ENCODE measurements around the gene RPS6KA6. TPM values are rescaled to one million over a fixed set of nuclear protein-coding genes. Genes with fewer than 3 reads are reported as not detected.

Gene RPS6KA6
- total and polyA plus RNA-seq, 4 experiments from 2014 or later: 0.39 to 0.55 TPM; not detected in 2

- Histone ChIP-seq H3K27ac (ENCODE audit: low read depth, low read length) (no peak overlapping the region), H3K27me3 (ENCODE audit: insufficient read depth, low read length) (no peaks in the 10 kb centered on the region), H3K4me1 (ENCODE audit: insufficient read depth, low read length) (no peaks in the 10 kb centered on the region), H3K9me3 (ENCODE audit: control insufficient read depth in 1 of 2, low read length in 2 of 2) (no peaks in the 10 kb centered on the region), H3K36me3 (ENCODE audit: insufficient read depth, low read length) (no peaks in the 10 kb centered on the region), H3K4me3 (ENCODE audit: low read length in 2 of 2) (no peak overlapping the region)
- H3K27me3 Mint-ChIP-seq: no peaks in the 10 kb centered on the region
- no peak for DNase-seq
- no peak overlapping the region for H3K4me3 Mint-ChIP-seq
- intact Hi-C loops (cut with micrococcal nuclease): no loop called here
- H3K27ac Mint-ChIP-seq: no peak overlapping the region
- ChIA-PET POLR2A (ENCODE audit: partially characterized antibody) (no interaction called here), CTCF (ENCODE audit: partially characterized antibody) (no interaction called here)
- H3K4me1 Mint-ChIP-seq: no peaks in the 10 kb centered on the region
- H3K9me3 Mint-ChIP-seq: peaks cover 0 to 2% (median 0%) of the 10 kb centered on the region in 8 donors
- no peaks in the 10 kb centered on the region for H3K36me3 Mint-ChIP-seq
Measured at GRCh38 chrX:84168095-84168494, 19.9 kb downstream of the RPS6KA6 start.

DNA sequence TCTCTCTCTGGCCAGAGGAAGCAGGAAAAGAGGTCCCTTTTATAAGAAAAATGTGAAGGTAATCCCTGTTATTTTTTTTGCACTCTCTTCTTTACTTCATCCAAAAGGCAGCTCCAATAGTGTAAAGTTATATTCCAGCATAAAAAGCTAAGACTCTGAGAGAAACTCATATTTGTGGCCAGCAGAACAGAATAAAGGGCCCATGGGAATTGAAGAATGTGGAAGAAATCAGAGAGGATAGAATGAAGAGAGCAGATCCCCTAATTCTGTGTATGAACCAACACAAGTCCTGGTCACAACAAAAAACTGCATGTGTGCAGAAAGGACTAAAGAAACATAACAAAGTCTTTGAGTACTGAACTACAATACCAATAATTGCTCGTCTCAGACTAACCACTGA is 22.3 kb downstream of the RPS6KA6 start:
- Histone ChIP-seq H3K9me3 (ENCODE audit: control insufficient read depth in 1 of 2, low read length in 2 of 2) (no peaks in the 10 kb centered on the region), H3K27me3 (ENCODE audit: insufficient read depth, low read length) (no peaks in the 10 kb centered on the region), H3K4me3 (ENCODE audit: low read length in 2 of 2) (no peak overlapping the region), H3K36me3 (ENCODE audit: insufficient read depth, low read length) (no peaks in the 10 kb centered on the region), H3K4me1 (ENCODE audit: insufficient read depth, low read length) (no peaks in the 10 kb centered on the region), H3K27ac (ENCODE audit: low read depth, low read length) (no peak overlapping the region)
- intact Hi-C loops (cut with micrococcal nuclease): no loop called here
- no peak overlapping the region for H3K27ac Mint-ChIP-seq
- DNase-seq: no peak
- H3K27me3 Mint-ChIP-seq: no peaks in the 10 kb centered on the region
- no peaks in the 10 kb centered on the region for H3K36me3 Mint-ChIP-seq
- no peak overlapping the region for H3K4me3 Mint-ChIP-seq
- no peaks in the 10 kb centered on the region for H3K9me3 Mint-ChIP-seq
- ChIA-PET POLR2A (ENCODE audit: partially characterized antibody) (no interaction called here), CTCF (ENCODE audit: partially characterized antibody) (no interaction called here)
- no peaks in the 10 kb centered on the region for H3K4me1 Mint-ChIP-seq

DNA sequence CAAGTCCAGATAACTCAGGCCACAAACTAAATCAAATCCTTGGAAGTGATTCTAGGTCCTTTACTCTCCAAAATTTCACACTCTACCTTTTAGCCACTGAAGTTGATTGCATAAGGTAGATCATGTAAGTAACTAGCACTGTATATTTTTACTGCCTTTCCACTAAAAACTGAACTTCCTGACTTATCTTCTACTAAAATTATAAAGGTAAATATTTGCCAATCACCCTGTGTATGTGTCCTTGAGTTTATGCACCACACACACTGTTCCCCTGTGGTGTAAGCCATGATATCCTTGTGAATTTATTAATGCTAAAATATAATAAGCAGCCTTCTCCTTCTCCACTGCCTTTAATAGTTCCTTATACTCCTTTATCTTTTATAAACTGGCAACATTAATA is 25.6 kb downstream of the RPS6KA6 start:
- intact Hi-C loops (cut with micrococcal nuclease): no loop called here
- Histone ChIP-seq H3K27ac (ENCODE audit: low read depth, low read length) (no peak overlapping the region), H3K9me3 (ENCODE audit: control insufficient read depth in 1 of 2, low read length in 2 of 2) (no peaks in the 10 kb centered on the region), H3K4me3 (ENCODE audit: low read length in 2 of 2) (no peak overlapping the region), H3K27me3 (ENCODE audit: insufficient read depth, low read length) (no peaks in the 10 kb centered on the region), H3K4me1 (ENCODE audit: insufficient read depth, low read length) (no peaks in the 10 kb centered on the region), H3K36me3 (ENCODE audit: insufficient read depth, low read length) (no peaks in the 10 kb centered on the region)
- no peak overlapping the region for H3K27ac Mint-ChIP-seq
- POLR2A ChIA-PET (ENCODE audit: partially characterized antibody): no interaction called here
- CTCF ChIA-PET (ENCODE audit: partially characterized antibody): no interaction called here
- no peak for DNase-seq
- no peak overlapping the region for H3K4me3 Mint-ChIP-seq
- no peaks in the 10 kb centered on the region for H3K36me3 Mint-ChIP-seq
- no peaks in the 10 kb centered on the region for H3K4me1 Mint-ChIP-seq
- H3K9me3 Mint-ChIP-seq: no peaks in the 10 kb centered on the region
- no peaks in the 10 kb centered on the region for H3K27me3 Mint-ChIP-seq

- Mint-ChIP-seq H3K4me1 (no peaks in the 10 kb centered on the region), H3K36me3 (no peaks in the 10 kb centered on the region), H3K9me3 (no peaks in the 10 kb centered on the region), H3K27me3 (no peaks in the 10 kb centered on the region), H3K27ac (no peak overlapping the region), H3K4me3 (no peak overlapping the region)
- POLR2A ChIA-PET (ENCODE audit: partially characterized antibody): no interaction called here
- Histone ChIP-seq H3K36me3 (ENCODE audit: insufficient read depth, low read length) (no peaks in the 10 kb centered on the region), H3K9me3 (ENCODE audit: control insufficient read depth in 1 of 2, low read length in 2 of 2) (no peaks in the 10 kb centered on the region), H3K27me3 (ENCODE audit: insufficient read depth, low read length) (no peaks in the 10 kb centered on the region), H3K4me1 (ENCODE audit: insufficient read depth, low read length) (no peaks in the 10 kb centered on the region), H3K4me3 (ENCODE audit: low read length in 2 of 2) (no peak overlapping the region), H3K27ac (ENCODE audit: low read depth, low read length) (no peak overlapping the region)
- intact Hi-C loops (cut with micrococcal nuclease): no loop called here
- CTCF ChIA-PET (ENCODE audit: partially characterized antibody): no interaction called here
- no peak for DNase-seq
Measured at GRCh38 chrX:84161641-84162040, 26.4 kb downstream of the RPS6KA6 start.

DNA sequence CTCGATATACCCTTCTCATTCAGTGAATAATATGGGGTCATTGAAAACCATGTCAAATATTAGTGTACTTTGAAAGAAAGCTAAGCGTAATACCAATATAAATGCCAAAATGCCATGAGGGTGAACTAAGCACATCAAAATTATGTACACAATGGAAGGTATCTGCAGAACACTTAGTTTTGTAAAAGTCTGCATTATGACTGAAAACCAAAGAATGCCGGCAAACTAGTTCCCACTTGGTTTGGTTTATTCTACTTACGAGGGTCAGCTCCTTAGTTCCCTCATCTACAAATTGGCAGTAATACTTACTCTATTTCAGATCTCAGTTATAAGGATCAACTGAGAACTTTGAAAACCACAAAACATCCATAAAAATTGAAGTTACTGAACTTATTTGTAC is 27.3 kb downstream of the RPS6KA6 start:
- intact Hi-C loops (cut with micrococcal nuclease): no loop called here
- H3K4me1 Mint-ChIP-seq: no peaks in the 10 kb centered on the region
- H3K27ac Mint-ChIP-seq: no peak overlapping the region
- H3K36me3 Mint-ChIP-seq: no peaks in the 10 kb centered on the region
- no peak overlapping the region for H3K4me3 Mint-ChIP-seq
- no peaks in the 10 kb centered on the region for H3K27me3 ChIP-seq (ENCODE audit: insufficient read depth, low read length)
- POLR2A ChIA-PET (ENCODE audit: partially characterized antibody): no interaction called here
- H3K27me3 Mint-ChIP-seq: no peaks in the 10 kb centered on the region
- CTCF ChIA-PET (ENCODE audit: partially characterized antibody): no interaction called here
- H3K9me3 Mint-ChIP-seq: no peaks in the 10 kb centered on the region
- no peaks in the 10 kb centered on the region for H3K36me3 ChIP-seq (ENCODE audit: insufficient read depth, low read length)
- H3K4me3 ChIP-seq (ENCODE audit: low read length in 2 of 2): no peak overlapping the region
- H3K27ac ChIP-seq (ENCODE audit: low read depth, low read length): no peak overlapping the region
- no peaks in the 10 kb centered on the region for H3K9me3 ChIP-seq (ENCODE audit: control insufficient read depth in 1 of 2, low read length in 2 of 2)
- no peak for DNase-seq
- no peaks in the 10 kb centered on the region for H3K4me1 ChIP-seq (ENCODE audit: insufficient read depth, low read length)

GRCh38 chrX:84156821-84157220 is 31.2 kb downstream of the RPS6KA6 start:
- H3K27me3 Mint-ChIP-seq: no peaks in the 10 kb centered on the region
- no peaks in the 10 kb centered on the region for H3K9me3 Mint-ChIP-seq
- no peak overlapping the region for H3K27ac ChIP-seq (ENCODE audit: low read depth, low read length)
- H3K4me3 Mint-ChIP-seq: no peak overlapping the region
- no peaks in the 10 kb centered on the region for H3K9me3 ChIP-seq (ENCODE audit: control insufficient read depth in 1 of 2, low read length in 2 of 2)
- H3K27me3 ChIP-seq (ENCODE audit: insufficient read depth, low read length): no peaks in the 10 kb centered on the region
- H3K4me1 Mint-ChIP-seq: no peaks in the 10 kb centered on the region
- ChIA-PET CTCF (ENCODE audit: partially characterized antibody) (no interaction called here), POLR2A (ENCODE audit: partially characterized antibody) (no interaction called here)
- no peaks in the 10 kb centered on the region for H3K36me3 ChIP-seq (ENCODE audit: insufficient read depth, low read length)
- no peaks in the 10 kb centered on the region for H3K4me1 ChIP-seq (ENCODE audit: insufficient read depth, low read length)
- no peak for DNase-seq
- H3K27ac Mint-ChIP-seq: no peak overlapping the region
- H3K4me3 ChIP-seq (ENCODE audit: low read length in 2 of 2): no peak overlapping the region
- no peaks in the 10 kb centered on the region for H3K36me3 Mint-ChIP-seq
- intact Hi-C loops (cut with micrococcal nuclease): no loop called here

- Mint-ChIP-seq H3K27me3 (no peaks in the 10 kb centered on the region), H3K4me3 (no peak overlapping the region), H3K27ac (no peak overlapping the region), H3K4me1 (no peaks in the 10 kb centered on the region), H3K36me3 (no peaks in the 10 kb centered on the region), H3K9me3 (no peaks in the 10 kb centered on the region)
- no peaks in the 10 kb centered on the region for H3K36me3 ChIP-seq (ENCODE audit: insufficient read depth, low read length)
- H3K27ac ChIP-seq (ENCODE audit: low read depth, low read length): no peak overlapping the region
- no peak for DNase-seq
- ChIA-PET CTCF (ENCODE audit: partially characterized antibody) (no interaction called here), POLR2A (ENCODE audit: partially characterized antibody) (no interaction called here)
- no peaks in the 10 kb centered on the region for H3K4me1 ChIP-seq (ENCODE audit: insufficient read depth, low read length)
- H3K9me3 ChIP-seq (ENCODE audit: control insufficient read depth in 1 of 2, low read length in 2 of 2): no peaks in the 10 kb centered on the region
- no peaks in the 10 kb centered on the region for H3K27me3 ChIP-seq (ENCODE audit: insufficient read depth, low read length)
- intact Hi-C loops (cut with micrococcal nuclease): no loop called here
- H3K4me3 ChIP-seq (ENCODE audit: low read length in 2 of 2): no peak overlapping the region
Measured at GRCh38 chrX:84155938-84156337, 32.1 kb downstream of the RPS6KA6 start.

GRCh38 chrX:84153538-84153937 is 34.5 kb downstream of the RPS6KA6 start:
- no peak overlapping the region for H3K4me3 Mint-ChIP-seq
- no peaks in the 10 kb centered on the region for H3K36me3 ChIP-seq (ENCODE audit: insufficient read depth, low read length)
- H3K4me1 Mint-ChIP-seq: no peaks in the 10 kb centered on the region
- no peak overlapping the region for H3K4me3 ChIP-seq (ENCODE audit: low read length in 2 of 2)
- H3K4me1 ChIP-seq (ENCODE audit: insufficient read depth, low read length): no peaks in the 10 kb centered on the region
- H3K36me3 Mint-ChIP-seq: no peaks in the 10 kb centered on the region
- peaks cover 0 to 2% (median 0%) of the 10 kb centered on the region in 8 donors for H3K9me3 Mint-ChIP-seq
- DNase-seq: no peak
- POLR2A ChIA-PET (ENCODE audit: partially characterized antibody): no interaction called here
- intact Hi-C loops (cut with micrococcal nuclease): no loop called here
- no peak overlapping the region for H3K27ac ChIP-seq (ENCODE audit: low read depth, low read length)
- H3K9me3 ChIP-seq (ENCODE audit: control insufficient read depth in 1 of 2, low read length in 2 of 2): no peaks in the 10 kb centered on the region
- H3K27ac Mint-ChIP-seq: no peak overlapping the region
- CTCF ChIA-PET (ENCODE audit: partially characterized antibody): no interaction called here
- no peaks in the 10 kb centered on the region for H3K27me3 ChIP-seq (ENCODE audit: insufficient read depth, low read length)
- no peaks in the 10 kb centered on the region for H3K27me3 Mint-ChIP-seq

Measured in CD4-positive, alpha-beta memory T cell (primary cell).